Measurements from ENCODE around the gene BZW2. TPM values are rescaled to one million over a fixed set of nuclear protein-coding genes. Genes with fewer than 3 reads are reported as not detected.
A peak's percentile ranks its signal among the peaks of the same experiment; 100 is the strongest.

The BZW2 gene
- total and polyA plus RNA-seq, 9 donors = 17.2 to 41.0 (median 22.5) TPM

DNA sequence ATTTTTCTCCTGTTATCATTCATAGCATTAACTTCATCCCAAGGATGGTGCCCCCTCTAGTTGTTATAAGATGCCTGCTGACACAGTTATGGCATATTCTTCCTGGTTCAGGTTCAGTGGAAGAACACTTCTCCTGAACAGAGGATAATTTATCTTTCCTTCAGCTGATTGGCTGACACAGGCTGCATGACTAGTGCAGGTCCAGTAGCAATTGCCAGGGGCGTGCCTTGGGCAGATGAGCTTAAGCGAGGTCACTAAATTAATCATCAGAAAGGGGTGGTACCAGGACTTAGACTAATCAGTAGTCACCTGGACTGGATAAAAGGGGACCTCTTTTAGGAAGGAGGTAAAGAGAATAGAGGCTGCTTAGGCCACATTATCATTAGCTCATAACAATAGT is 42.3 kb downstream of the BZW2 start:
- no peak overlapping the region for H3K4me3 ChIP-seq
- intact Hi-C loops (cut with DNase I) = no loop called here
- no peaks in the 10 kb centered on the region for H3K27me3 ChIP-seq
- no peaks in the 10 kb centered on the region for H3K9me3 ChIP-seq
- DNase-seq = no peak
- H3K4me1 ChIP-seq (ENCODE audit: insufficient read depth) = no peaks in the 10 kb centered on the region
- H3K36me3 ChIP-seq = no peaks in the 10 kb centered on the region
- 92 to 97% (median 93%) methylated on average over 2 of the region's 2 CpGs for WGBS, 3 donors
- TF ChIP-seq EP300 (IDR thresholded peaks at IDR 0.05) = no peak
- TF ChIP-seq, protein P1, sequence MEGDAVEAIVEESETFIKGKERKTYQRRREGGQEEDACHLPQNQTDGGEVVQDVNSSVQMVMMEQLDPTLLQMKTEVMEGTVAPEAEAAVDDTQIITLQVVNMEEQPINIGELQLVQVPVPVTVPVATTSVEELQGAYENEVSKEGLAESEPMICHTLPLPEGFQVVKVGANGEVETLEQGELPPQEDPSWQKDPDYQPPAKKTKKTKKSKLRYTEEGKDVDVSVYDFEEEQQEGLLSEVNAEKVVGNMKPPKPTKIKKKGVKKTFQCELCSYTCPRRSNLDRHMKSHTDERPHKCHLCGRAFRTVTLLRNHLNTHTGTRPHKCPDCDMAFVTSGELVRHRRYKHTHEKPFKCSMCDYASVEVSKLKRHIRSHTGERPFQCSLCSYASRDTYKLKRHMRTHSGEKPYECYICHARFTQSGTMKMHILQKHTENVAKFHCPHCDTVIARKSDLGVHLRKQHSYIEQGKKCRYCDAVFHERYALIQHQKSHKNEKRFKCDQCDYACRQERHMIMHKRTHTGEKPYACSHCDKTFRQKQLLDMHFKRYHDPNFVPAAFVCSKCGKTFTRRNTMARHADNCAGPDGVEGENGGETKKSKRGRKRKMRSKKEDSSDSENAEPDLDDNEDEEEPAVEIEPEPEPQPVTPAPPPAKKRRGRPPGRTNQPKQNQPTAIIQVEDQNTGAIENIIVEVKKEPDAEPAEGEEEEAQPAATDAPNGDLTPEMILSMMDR (IDR thresholded peaks at IDR 0.05) = no peak
- TF ChIP-seq POLR2A (IDR thresholded peaks at IDR 0.05) = no peak
- no peak overlapping the region for H3K27ac ChIP-seq

DNA sequence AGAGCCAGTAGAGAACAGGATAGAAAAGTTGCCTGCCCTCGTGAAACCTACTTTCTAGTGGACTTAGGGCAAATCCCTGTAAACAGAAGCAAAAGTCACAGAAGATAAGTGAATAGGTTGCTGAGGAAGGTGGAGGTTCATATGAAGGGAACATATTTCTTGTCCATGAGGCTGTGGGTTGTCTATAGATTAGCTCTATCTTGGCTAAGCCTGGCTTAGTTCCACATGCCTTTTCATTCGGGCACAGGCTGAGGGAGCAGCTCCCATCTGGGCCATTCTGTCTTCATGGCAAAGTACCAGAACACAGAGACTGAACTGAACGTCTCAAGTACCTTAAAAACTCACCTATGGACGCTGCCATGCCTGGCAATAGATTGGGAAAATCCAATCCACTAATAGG is 45.3 kb downstream of the BZW2 start:
- no peak overlapping the region for H3K4me3 ChIP-seq
- no peaks in the 10 kb centered on the region for H3K27me3 ChIP-seq
- intact Hi-C loops (cut with DNase I) = loop anchor here in 1 of 4 donors (5.0 kb wide), 1 partner anchor 284 kb away; no protein-coding TSS in a partner anchor
- H3K36me3 ChIP-seq = no peaks in the 10 kb centered on the region
- DNase-seq = no peak
- H3K9me3 ChIP-seq = no peaks in the 10 kb centered on the region
- H3K4me1 ChIP-seq (ENCODE audit: insufficient read depth) = no peaks in the 10 kb centered on the region
- TF ChIP-seq EP300 (IDR thresholded peaks at IDR 0.05) = no peak
- TF ChIP-seq POLR2A (IDR thresholded peaks at IDR 0.05) = no peak
- WGBS, 3 donors = 78 to 91% (median 84%) methylated on average over 4 of the region's 4 CpGs
- H3K27ac ChIP-seq = no peak overlapping the region

DNA sequence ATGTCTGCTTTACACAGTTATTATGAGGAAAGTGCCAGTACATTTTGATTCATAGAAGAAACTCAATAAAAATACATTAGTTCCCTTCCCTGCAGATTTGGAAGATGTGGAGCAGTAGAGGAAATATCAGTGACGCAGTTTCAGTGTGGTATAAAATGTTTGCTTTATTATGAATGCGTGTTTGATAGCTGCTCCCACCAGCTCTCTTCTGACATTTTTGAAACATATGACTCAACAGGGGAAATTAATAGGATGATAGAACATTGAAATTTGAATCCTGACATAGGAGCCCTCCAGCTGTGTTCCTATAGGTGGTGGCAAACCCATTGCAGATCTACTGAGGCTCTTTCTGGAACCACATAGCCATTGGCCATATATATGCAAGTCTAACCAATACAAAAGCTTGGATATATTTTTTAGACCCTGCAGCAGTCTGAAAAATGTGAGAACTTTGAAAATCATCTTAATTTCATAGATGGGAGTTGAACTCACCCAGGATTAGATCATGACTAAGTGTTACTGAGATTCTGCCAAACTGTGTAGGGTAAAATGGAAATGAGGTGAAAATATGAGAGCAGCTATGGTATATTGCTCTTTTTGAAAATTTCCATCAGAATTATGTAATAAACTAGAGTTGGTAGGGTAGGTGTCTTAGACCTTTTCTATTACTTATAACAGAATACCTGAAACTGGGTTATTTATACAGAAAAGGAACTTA is 47.8 kb downstream of the BZW2 start:
- 96 to 98% (median 97%) methylated on average over 2 of the region's 2 CpGs for WGBS, 3 donors
- TF ChIP-seq EP300 (IDR thresholded peaks at IDR 0.05) (no peak), POLR2A (IDR thresholded peaks at IDR 0.05) (no peak)
- TF ChIP-seq, protein P1 (IDR thresholded peaks at IDR 0.05) = no peak
- DNase-seq = no peak
- intact Hi-C loops (cut with DNase I) = loop anchor here in 1 of 4 donors (5.0 kb wide), 1 partner anchor 286 kb away; no protein-coding TSS in a partner anchor
- Histone ChIP-seq H3K27me3 (no peaks in the 10 kb centered on the region), H3K36me3 (no peaks in the 10 kb centered on the region), H3K27ac (no peak overlapping the region), H3K4me3 (no peak overlapping the region), H3K9me3 (no peaks in the 10 kb centered on the region), H3K4me1 (ENCODE audit: insufficient read depth) (no peaks in the 10 kb centered on the region)

DNA sequence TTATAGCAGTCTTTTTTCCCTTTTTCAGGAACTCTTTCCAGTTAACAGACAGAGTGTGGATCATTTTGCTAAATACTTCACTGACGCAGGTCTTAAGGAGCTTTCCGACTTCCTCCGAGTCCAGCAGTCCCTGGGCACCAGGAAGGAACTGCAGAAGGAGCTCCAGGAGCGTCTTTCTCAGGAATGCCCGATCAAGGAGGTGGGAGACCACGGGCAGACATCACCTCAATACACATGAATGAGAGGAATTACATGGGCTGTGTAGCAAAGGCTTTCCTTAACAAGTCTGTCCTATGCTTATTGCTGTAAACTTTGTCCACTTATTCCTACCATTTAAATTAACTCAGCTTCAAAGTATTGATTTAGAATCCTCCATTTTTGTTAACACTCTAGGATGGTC is 48.8 kb downstream of the BZW2 start:
- H3K4me3 ChIP-seq = no peak overlapping the region
- no peaks in the 10 kb centered on the region for H3K36me3 ChIP-seq
- intact Hi-C loops (cut with DNase I) = loop anchor here in 2 of 4 donors (5.0 kb wide), 2 partner anchors 222 to 288 kb away; no protein-coding TSS in a partner anchor
- no peak for DNase-seq
- 89 to 93% (median 89%) methylated on average over 6 of the region's 6 CpGs for whole genome bisulfite sequencing, 3 donors
- no peak overlapping the region for H3K27ac ChIP-seq
- H3K4me1 ChIP-seq (ENCODE audit: insufficient read depth) = no peaks in the 10 kb centered on the region
- H3K9me3 ChIP-seq = no peaks in the 10 kb centered on the region
- no peaks in the 10 kb centered on the region for H3K27me3 ChIP-seq
- TF ChIP-seq POLR2A (IDR thresholded peaks at IDR 0.05) = no peak
- TF ChIP-seq EP300 (IDR thresholded peaks at IDR 0.05) = no peak
- TF ChIP-seq, protein P1 (IDR thresholded peaks at IDR 0.05) = no peak

DNA sequence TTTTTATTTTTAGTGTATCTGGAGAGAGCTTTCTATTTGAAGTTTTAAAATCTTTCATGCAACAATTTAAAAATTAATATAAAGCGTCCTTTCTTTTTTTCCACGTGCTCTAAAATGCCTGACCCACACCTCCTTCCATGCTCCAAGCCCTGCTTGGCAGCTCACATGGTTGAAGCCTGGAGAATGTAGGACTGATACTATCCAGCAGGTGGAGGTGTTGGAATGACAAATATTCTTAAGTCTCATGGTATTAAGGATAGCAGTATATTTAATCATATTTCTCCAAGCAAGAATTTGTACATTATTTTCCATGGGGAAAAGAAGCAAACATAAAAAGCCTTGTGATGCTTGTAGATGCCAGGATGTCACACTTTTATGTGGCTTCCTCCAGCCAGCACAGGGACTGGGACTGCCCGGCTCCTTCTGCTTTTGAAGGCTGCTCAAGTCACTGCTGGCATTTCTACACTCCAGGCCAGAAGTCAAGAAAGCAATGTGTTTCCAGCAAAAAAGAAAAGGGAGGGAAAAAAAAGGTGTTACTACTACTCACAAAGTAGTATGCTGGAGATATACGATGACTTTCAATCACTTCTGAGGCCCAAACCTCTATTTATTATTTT is 49.7 kb downstream of the BZW2 start:
- Histone ChIP-seq H3K4me3 (no peak overlapping the region), H3K4me1 (ENCODE audit: insufficient read depth) (no peaks in the 10 kb centered on the region), H3K36me3 (no peaks in the 10 kb centered on the region), H3K27ac (no peak overlapping the region), H3K27me3 (no peaks in the 10 kb centered on the region), H3K9me3 (no peaks in the 10 kb centered on the region)
- intact Hi-C loops (cut with DNase I) = loop anchor here in 1 of 4 donors (5.0 kb wide), 1 partner anchor 222 kb away; no protein-coding TSS in a partner anchor
- TF ChIP-seq POLR2A (IDR thresholded peaks at IDR 0.05) = no peak
- TF ChIP-seq, protein P1 (IDR thresholded peaks at IDR 0.05) = peak in 1 of 3 donors; percentile 26
- 70 to 83% (median 70%) methylated on average over 4 of the region's 4 CpGs for WGBS, 3 donors
- DNase-seq = no peak
